ENCODE measurements around the gene IFNA2. TPM values are rescaled to one million over a fixed set of nuclear protein-coding genes. Genes with fewer than 3 reads are reported as not detected.
A peak's percentile ranks its signal among the peaks of the same experiment; 100 is the strongest.
"Not testable (repeated sequence)": the region's sequence is repeated elsewhere in the genome, so short reads cannot be mapped to it uniquely, and the experiment has no call there.

Gene IFNA2
- total RNA-seq, 1 experiment from 2014 or later: not detected

DNA sequence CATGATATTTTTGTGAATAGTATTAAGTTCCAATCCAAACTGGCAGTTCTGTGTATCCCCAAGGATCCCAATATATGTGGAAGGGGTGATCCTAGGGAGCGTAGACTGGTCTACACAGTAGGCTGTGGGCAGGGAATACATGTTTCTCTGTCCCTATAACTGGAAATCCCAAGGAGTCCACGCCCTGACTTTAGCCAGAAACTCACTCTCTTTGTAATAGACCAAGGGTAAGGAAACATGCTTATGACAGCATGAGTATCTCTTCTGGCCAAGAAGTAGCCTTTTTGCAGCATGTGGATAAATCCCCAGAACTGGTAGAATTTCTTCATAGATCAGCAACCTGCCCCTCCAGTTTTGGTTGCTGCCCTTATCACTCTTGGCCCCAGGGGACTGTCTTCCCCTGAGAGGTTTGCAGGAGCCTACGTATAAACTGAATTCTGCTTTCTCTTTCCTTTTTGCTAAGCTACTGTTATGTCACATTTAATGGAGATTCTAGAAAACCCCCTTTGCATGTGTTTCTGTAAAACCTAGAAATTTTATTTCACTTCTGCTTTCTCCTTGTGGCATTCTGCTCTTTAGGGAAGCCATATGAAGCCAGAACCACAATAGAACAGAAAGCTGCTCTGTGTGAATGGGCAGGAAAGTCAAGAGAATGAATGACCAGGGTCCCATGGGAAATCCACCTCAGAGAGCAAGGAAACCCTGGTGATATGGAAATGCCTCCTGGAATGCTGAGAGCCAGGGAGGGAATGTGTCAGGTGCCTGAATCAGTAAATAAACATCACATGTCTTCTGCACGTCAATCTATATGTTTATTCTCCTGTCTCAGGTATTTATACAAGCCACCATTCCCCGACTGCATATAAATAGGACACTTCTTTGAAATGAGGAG is 3.5 kb downstream of the IFNA2 start:
- DNase-seq (ENCODE audit: low read depth): no peak

DNA sequence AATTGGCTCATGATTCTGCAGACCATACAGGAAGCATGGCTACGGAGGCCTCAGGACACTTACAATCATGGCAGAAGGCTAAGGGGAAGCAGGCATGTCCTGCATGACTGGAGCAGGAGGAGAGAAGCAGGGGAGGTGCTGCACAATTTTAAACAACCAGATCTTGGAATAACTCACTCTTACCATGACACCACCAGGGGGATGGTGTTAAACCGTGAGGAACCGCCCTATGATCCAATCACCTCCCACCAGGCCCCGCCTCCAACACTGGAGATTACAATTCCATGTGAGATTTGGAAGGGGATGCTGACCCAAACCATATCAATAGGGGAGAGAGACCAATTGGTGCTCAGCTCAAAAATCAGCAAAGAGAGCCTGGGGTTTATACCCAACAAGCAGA is 13.7 kb downstream of the IFNA2 start:
- not testable (repeated sequence) for DNase-seq (ENCODE audit: low read depth)

DNA sequence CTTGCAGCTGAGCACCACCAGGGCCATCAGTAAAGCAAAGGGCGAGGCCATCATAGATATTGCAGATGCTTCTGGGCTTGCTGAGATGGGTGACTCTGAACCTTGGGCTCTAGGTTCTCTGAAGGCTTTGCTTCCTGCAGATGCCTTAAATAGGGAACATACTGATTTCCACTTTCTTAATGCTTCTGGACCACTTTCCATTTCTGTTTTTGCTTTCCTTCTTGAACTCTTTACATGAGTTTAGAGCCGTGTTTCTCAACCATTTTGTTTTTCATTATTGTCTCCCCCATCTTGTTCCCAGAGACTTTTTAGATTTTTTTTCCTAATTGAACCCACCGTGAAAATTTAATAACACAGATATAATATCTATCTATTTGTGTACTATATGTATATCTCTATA is 17.2 kb downstream of the IFNA2 start, which contains the start of gene IFNA13:
IFNA13 (minus strand) TSS at position 101 of the 400 bp plus-strand sequence; CDS start at position 54, 47 bp downstream.
- no peak for DNase-seq (ENCODE audit: low read depth)

DNA sequence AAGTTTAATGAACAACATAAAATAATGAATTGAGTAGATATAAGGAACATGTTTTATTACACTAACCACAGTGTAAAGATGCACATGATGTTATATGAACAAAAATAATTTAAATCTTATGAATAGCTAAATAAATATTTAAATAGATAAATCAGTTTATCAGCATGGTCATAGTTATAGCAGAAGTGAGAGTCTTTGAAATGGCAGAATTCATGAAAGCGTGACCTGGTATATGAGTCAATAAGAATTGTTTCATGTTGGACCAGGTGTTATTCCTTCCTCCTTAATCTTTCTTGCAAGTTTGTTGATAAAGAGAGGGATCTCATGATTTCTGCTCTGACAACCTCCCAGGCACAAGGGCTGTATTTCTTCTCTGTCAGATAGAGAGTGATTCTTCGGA is 18.0 kb downstream of the IFNA2 start:
- DNase-seq (ENCODE audit: low read depth): not testable (repeated sequence)

DNA sequence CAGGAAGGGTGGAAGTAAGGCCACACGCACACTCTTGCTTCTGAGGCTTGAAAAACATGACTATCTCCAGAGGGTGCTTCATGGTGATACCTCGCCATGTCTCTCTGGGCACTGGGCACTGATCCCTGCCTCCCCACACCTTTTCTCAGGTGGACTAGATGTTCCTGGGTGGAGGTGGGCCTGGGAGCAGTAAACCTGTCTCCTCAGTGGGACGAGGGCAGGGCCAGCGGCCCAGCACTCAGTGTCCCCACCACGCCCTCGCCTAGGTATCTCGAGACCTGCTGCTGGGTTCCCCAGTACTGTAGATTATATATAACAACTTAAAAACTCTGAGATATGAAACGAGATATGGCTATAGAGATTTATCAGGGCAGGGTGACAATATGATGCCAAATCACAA is 22.9 kb downstream of the IFNA2 start:
- DNase-seq (ENCODE audit: low read depth): no peak

DNA sequence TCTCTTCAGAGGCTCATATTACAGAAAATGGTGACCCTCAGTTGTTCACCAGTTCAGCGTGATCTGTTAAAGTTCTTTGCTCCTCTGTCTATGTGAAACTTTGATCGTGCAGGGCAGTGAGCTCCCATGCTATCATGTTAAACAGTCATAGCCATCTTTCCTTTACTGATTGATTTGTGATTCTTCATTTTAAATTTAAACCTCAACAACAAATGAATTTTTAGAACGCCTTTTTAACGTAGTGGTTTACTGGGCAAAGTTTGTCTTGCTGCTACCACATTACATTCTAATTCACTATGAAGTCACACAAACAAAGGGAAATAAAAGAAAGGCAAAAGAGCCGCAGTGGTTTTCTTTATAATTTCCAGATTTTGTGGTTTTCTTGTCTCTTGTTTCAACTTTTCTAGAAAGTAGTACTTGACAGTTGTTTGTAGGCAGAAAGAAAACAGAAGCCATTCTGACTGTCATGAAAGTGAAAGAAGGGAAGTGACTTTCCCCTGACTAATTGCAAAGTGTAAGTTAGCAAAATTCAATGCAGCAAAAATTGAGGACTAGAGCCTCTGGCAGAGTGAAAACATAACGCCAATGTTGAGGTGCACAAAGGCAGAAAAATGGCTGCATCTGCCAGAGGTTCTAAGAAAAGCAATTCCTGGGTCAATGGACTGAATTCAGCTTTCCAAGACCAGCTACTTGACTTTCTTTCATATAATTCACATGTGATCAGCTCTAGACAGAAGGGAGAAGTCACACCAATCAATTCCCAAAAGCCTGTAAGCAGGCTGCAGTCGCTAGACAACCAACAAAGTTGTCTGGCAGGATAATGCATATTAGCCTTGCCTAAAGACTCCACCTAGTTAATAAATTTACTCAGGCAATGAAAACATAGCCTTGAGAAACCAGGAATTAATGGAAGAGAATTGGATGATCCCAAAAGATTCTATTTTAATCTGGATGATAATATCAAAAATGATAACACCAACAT is 27.4 kb downstream of the IFNA2 start:
- DNase-seq (ENCODE audit: low read depth): peak; percentile 16

DNA sequence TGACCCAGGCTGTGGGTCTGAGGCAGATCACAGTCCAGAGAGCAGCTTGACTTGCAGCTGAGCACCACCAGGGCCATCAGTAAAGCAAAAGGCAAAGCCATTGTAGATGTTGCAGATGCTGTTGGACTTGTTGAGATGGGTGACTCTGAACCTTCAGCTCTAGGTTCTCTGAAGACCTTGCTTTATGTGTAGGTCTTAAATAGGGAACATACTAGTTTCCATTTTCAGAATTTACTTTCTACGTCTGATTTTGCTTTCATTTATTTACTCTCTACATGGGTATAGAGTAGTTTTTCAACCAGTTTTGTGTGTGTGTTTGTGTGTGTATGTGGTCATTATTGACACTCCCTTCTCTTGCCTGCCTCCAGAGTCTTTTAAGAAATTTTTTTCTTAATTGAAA is 34.4 kb downstream of the IFNA2 start, which contains the start of gene IFNA6:
IFNA6 (minus strand) TSS at position 101 of the 400 bp plus-strand sequence; CDS start at position 101, 0 bp downstream.
- DNase-seq (ENCODE audit: low read depth): no peak

DNA sequence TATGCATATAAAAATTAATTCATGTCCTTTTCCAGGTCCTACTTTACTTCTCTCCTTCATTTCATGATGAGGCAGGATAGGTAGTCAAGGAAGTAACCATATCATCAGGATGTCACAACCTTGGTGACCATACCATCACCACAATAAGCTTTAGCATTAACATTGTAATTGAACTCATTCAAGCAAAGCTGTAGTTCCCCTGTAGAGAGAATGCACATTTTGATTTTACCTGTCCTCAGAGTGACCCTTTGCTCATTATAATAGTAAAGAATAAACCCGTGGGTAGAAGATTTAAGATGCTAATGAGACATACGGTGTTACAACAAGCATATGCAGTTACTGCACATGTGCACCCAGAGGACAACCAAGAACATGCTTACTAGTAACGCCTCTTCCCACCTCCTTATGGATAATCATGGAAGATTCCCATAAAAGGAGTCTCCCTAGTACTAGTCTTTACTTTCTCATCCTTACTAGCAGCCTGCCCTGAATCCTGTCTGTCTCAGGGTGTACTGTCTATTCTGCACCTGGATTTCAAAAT is 36.7 kb downstream of the IFNA2 start:
- no peak for DNase-seq (ENCODE audit: low read depth)

DNA sequence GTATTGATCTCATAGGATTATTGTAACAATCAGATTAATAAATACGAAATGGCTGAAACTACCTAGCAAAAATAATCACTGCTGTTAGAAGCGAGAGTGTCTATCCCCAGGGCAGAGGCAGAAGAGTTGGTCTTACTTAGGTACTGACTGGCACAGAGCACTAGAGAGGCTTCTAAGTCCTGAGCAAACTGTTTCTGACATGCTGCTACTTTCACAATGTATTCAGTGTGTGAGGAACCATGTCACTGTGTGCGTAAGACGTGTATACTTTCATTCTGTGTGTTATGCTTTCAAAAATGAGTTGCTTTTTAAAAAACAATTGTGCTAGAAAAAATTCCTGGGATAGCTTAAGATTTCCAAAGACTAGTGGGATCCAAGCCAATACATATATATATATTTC is 44.5 kb downstream of the IFNA2 start:
- DNase-seq (ENCODE audit: low read depth): no peak

DNA sequence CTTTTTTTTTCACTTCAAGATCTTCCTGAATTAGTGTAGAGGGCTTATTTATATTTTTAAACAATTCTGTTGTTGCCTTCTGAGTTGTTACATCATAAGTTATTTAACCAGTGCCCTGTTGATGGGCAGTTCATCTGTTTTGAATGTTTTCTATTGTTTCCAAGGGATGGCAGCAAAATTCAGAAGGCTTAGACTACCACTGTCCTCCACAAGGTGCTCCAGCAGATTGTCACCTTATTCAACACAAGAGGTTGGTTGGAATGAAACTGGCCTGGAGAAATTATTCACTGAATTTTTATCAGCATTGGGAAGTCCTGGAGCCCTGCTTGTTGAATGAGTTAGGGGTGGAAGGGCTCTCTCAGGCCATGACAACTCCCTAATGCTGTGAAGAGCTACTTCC is 48.7 kb downstream of the IFNA2 start:
- peak; percentile 11 for DNase-seq (ENCODE audit: low read depth)

DNA sequence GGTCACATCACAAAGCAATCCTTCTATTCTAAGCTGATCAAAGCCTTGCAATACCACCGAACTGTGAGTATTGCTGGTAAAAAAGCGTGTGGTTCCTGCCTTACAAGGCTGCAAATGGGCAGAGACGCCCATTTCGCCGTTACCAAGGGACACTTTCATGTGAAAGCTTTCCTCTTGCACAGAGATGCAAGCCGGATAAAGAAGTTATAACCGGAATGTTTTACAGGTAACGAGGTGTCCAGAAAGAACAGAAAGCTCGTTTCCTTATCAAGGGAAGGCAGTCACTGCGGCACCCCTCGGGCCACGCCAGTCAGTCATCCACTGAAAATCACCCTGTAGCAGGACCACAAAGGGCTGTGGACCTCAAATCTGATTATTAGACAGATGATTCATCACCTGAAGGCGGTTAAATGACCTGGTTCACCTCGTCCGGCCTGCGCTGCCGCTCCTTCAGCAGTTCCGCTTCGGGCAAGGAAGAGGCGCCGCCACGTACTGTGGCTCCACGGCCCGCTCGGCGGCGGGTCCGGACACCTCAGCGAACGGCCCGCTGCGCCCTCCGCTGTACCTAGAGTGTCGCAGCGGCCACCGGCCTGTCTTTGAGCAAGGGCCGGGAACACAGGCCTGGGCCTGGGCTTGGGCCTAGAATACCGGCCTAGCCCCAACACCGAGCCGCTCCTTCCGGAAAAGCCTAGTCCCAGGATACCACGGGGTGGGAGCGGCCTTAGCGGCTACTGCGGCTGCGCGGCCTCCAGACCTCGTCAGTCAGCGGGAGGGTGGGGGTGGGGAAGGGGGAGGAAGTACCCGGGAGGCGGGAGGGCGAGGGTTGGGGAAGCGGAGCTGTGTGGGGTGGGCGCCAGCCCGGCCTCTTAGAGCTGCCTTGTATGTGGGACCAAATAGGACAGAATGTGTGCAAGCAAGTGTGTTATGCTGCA is 50.2 kb downstream of the IFNA2 start, which contains the start of gene KLHL9:
KLHL9 (minus strand) TSS at position 704 of the 932 bp plus-strand sequence; CDS start at position 159, 545 bp downstream.
- DNase-seq (ENCODE audit: low read depth): peak; percentile 86

Other genes starting within 250 kb of the IFNA2 start
- gene IFNW1, start 243.6 kb downstream of the IFNA2 start, total RNA-seq (2014; rRNA removed; shearing (Covaris generic)): not detected in 2 replicates
- gene IFNA21, start 218.7 kb downstream of the IFNA2 start, total RNA-seq (2014; rRNA removed; shearing (Covaris generic)): not detected in 2 replicates
- not detected in 2 replicates for gene IFNA4, start 197.8 kb downstream of the IFNA2 start, total RNA-seq (2014; rRNA removed; shearing (Covaris generic))
- gene IFNA7, start 183.2 kb downstream of the IFNA2 start, total RNA-seq (2014; rRNA removed; shearing (Covaris generic)): not detected in 2 replicates
- gene IFNA10, start 178.3 kb downstream of the IFNA2 start, total RNA-seq (2014; rRNA removed; shearing (Covaris generic)): not detected in 2 replicates
- not detected in 2 replicates for gene IFNA16, start 168.1 kb downstream of the IFNA2 start, total RNA-seq (2014; rRNA removed; shearing (Covaris generic))
- not detected in 2 replicates for gene IFNA17, start 157.2 kb downstream of the IFNA2 start, total RNA-seq (2014; rRNA removed; shearing (Covaris generic))
- not detected in 2 replicates for gene IFNA14, start 145.4 kb downstream of the IFNA2 start, total RNA-seq (2014; rRNA removed; shearing (Covaris generic))
- not detected in 2 replicates for gene IFNA5, start 80.1 kb downstream of the IFNA2 start, total RNA-seq (2014; rRNA removed; shearing (Covaris generic))
- 19.6 and 22.3 TPM in 2 replicates for gene KLHL9, start 50.0 kb downstream of the IFNA2 start, total RNA-seq (2014; rRNA removed; shearing (Covaris generic))
- not detected in 2 replicates for gene IFNA6, start 34.5 kb downstream of the IFNA2 start, total RNA-seq (2014; rRNA removed; shearing (Covaris generic))
- gene IFNA13, start 17.3 kb downstream of the IFNA2 start, total RNA-seq (2014; rRNA removed; shearing (Covaris generic)): not detected in 2 replicates
- gene IFNA8, start 23.7 kb upstream of the IFNA2 start, total RNA-seq (2014; rRNA removed; shearing (Covaris generic)): not detected in 2 replicates
- gene IFNA1, start 55.0 kb upstream of the IFNA2 start, total RNA-seq (2014; rRNA removed; shearing (Covaris generic)): not detected in 2 replicates
- 0.10 and 0.72 TPM in 2 replicates for gene IFNE, start 96.9 kb upstream of the IFNA2 start, total RNA-seq (2014; rRNA removed; shearing (Covaris generic))

Data from RPMI7951 (cell line).